ENCODE results near the gene GADL1.

The GADL1 gene, protein sequence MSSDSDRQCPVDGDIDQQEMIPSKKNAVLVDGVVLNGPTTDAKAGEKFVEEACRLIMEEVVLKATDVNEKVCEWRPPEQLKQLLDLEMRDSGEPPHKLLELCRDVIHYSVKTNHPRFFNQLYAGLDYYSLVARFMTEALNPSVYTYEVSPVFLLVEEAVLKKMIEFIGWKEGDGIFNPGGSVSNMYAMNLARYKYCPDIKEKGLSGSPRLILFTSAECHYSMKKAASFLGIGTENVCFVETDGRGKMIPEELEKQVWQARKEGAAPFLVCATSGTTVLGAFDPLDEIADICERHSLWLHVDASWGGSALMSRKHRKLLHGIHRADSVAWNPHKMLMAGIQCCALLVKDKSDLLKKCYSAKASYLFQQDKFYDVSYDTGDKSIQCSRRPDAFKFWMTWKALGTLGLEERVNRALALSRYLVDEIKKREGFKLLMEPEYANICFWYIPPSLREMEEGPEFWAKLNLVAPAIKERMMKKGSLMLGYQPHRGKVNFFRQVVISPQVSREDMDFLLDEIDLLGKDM

DNA sequence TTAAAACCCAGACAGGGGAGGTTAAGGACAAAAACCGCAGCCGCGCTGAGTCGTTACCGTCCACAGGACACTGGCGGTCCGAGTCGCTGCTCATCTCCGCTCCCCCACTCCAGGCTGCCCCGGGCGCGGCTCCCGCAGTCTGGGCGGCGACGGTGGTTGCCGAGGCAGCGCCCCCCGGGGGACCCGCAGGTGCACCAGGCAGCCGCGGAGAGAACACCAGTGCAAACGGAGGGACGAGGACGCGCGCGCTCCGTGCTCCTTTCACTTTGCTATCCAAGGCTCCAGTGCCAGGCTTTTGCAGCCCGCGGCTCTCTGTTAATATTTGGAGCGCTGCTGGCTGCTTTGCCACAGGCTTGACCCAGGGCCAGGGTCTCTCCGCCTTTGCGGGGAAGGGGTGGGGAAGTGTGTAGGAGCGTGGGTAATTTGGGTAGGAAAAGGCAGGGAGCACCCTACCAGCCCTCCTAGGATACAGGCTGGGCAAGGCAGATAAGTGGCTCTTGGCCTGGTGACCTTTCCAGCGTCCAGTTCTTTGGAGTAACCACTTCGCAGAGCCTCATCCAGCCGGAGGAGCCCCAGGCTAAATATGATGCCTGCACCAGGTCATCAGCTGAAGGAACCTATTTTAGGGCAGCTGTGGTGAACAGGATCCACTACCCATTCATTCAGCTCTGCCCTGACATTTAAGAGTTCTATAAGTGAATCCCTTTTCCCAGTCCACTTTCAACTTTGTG is at the start of gene GADL1:
Gene GADL1 (minus strand): TSS at position 141 of the 731 bp plus-strand sequence. CDS start 47 bp downstream, at position 94.
- intact Hi-C loops (cut with DNase I): no loop called here
- DNase-seq: peak in 35 of 42 donors; percentile 7 to 55 (median 22)

DNA sequence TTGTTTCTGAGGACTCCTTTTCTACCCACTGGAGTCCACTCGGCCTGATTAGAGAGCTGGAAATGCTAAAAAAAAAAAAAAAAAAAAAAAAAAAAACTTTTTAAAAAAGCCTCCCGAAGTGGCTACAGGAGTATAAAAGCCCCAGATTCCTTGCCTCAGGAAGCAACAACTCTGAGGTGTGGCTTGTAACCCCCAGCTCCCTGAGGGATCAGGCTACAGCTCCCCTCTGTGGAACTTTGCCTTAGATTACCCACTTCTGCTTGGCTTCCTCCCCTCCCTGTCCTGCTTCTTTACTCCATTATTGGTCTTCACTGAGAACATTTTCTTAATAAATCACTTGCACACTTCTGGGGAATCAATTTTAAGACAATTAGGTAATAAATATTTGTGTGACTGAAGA is 49.7 kb upstream of the GADL1 start:
- DNase-seq: no peak
- intact Hi-C loops (cut with DNase I): no loop called here

DNA sequence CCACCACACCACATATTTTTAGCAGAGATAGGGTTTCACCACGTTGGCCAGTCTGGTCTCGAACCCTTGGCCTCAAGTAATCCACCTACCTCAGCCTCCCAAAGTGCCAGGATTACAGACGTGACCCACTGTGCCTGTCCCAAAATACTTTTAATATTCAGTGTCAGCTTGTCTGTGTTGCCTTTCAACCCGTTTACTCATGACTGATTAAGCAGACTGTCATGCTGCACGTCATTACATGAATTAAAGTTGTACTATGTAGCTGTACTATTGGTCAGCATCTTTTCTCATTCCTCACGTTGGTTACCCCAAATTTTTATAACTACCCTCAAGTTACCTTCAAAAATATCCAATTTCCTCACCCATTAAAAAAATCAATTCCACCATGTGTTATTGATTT is 48.7 kb upstream of the GADL1 start:
- intact Hi-C loops (cut with DNase I): no loop called here
- no peak for DNase-seq

DNA sequence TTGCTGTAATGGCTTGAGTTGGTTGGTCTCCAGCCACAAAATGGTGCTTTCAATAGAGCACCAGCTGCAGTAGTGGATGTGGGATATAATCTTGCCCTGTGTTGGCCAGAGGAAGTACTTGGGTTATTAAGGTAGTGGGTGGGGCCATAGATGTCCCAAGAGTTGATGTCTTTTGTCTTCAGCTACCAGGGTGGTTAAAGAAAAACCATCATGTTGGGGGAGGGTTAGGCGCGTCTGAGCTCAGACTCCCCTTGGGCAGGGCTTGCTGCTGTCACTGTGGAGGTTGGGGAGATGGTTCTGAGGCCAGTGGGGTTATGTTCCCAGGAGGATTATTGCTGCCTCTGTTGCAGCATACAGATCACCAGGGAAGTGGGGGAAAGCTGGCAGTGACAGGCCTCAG is 46.9 kb upstream of the GADL1 start:
- intact Hi-C loops (cut with DNase I): no loop called here
- no peak for DNase-seq

DNA sequence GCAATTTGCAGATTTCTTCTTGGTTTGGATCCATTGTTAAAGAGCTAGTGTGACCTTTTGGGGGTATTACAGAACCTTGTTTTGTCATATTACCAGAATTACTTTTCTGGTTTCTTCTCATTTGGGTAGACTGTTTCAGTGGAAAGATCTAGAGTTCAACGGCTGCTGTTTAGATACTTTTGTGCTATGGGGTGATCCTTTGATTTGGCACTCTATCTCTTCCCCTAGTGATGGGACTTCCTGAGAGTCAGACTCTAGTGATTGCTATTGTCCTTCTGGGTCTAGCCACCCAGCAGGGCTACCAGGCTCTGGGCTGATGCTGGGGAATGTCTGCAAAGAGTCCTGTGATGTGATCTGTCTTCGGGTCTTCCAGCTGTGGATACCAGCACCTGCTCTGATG is 46.3 kb upstream of the GADL1 start:
- no peak for DNase-seq
- intact Hi-C loops (cut with DNase I): no loop called here

DNA sequence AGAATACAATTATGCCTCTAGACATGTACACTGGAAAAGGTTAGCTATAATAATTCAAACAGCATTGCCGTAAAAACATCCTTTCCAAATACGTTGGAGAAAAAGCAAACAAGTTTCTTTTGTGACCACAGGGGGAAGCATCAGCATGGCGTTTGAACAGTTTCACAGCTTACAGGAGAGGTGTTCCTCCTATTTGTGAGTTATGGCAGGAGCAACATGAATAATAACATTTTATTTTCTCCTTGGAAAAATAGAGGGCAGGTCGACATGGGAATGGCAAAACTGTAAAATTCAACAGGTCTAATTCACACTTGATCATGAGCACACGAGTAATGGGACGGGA is 39.7 kb upstream of the GADL1 start:
- no peak for DNase-seq
- intact Hi-C loops (cut with DNase I): no loop called here

DNA sequence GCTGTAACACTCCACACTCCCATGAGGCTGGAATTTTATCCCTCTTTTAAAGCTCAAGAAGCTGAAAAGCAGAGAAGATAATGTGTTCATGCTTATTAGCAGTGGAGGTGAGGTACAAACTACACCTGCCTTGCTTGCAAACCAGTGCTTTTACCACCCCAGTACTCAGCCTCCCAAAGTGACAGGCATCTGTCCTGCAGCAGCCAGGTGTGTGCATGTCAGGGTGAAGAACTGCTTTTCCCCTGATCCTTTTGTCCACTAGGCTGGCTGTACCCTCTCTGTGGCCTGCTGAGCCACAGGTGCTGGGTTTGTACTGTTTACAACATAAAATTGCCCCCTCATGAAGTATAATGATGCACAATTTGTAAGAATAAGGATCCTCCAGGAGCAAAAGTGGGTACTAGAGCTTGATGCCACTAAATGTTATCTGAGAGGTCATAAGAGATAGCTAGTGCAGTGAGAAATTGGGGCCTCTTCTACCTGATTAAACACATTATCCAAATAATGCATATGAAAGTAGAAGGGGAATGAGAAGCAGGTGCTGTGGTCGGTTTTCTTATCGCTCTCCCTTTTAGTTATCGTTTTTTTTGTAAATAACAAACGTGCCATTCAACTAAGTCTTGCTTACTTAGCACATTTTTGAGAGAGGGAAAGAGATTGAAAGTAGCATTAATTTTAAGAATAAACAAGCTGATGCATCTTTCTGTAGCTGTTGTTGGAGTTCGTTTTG is 39.2 kb upstream of the GADL1 start:
- intact Hi-C loops (cut with DNase I): no loop called here
- DNase-seq: no peak

DNA sequence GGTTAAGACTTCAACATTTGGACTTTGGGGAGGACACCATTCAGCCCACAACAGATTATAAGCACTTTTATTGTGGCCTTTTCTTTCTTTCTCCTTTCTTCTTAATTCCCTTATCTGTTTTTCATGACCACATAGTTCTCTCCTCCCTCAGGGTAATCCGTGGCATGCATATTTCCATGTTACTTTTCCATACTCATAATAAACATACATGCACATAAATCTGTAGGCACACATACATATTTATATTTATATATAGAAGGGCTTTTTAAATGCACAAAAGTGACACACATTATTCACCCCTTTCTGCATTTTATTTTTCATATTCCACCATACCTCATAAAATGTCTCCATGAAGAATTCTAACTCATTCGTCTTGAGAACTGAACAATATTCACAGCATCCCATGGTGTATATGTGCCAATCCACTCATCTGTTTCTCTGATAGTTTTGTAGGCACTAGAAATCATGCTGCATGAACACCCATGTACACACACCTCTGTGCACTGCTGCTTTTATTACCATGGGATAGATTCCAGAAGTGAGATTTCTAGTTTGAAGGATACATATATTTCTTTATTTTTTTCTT is 38.1 kb upstream of the GADL1 start:
- DNase-seq: no peak
- intact Hi-C loops (cut with DNase I): no loop called here

DNA sequence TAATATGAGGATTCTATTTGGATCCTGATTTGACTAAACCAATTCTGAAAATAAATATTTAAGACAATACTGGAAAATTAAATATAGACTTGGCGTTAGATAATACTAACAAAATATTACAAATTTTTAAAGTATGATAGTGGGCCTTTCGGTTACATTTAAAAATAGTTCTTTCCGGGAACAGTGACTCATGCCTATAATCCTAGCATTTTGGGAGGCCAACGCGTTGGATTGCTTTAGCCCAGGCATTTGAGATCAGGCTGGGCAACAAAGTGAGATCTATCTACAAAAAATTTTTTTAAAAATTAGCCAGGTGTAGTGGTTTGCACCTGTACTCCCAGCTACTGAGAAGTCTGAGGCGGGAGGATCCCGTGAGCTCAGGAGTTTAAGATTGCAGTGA is 30.3 kb upstream of the GADL1 start:
- intact Hi-C loops (cut with DNase I): no loop called here
- DNase-seq: no peak

DNA sequence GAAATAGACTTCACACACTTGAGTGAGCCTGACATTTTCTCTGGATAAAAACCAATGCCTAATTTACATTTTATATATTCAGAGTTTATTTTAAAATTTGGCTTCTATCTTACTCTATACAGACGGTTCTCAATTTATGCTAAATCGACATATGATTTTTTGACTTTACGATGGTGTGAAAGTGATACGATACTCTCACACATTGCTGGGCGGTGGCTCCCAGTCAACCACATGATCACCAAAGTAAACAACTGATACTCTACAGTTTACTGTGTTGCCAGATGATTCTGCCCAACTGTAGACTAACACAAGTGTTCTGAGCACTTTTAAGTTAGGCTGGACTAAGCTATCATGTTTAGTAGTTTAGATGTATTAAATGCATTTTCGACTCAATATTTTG is 25.1 kb upstream of the GADL1 start:
- intact Hi-C loops (cut with DNase I): no loop called here
- DNase-seq: no peak

DNA sequence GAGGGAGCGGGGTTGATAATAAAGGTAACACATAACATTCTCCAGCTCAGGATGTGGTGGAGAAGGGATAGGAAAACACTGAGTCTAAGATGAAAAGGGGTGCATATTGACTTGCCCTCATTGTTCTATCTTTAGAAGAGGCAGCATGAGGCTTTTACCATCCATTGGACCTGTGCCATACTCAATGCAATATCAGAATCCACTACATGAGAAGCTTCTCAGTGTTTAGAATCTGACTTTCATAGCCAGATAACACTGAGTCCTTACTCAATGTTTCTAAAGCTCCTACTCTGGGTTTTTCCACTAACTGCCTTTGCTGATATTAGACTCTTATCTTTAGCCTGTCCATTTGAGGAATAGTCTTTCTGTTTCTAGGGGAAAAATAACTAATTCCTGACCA is 24.3 kb upstream of the GADL1 start:
- DNase-seq: no peak
- intact Hi-C loops (cut with DNase I): no loop called here

DNA sequence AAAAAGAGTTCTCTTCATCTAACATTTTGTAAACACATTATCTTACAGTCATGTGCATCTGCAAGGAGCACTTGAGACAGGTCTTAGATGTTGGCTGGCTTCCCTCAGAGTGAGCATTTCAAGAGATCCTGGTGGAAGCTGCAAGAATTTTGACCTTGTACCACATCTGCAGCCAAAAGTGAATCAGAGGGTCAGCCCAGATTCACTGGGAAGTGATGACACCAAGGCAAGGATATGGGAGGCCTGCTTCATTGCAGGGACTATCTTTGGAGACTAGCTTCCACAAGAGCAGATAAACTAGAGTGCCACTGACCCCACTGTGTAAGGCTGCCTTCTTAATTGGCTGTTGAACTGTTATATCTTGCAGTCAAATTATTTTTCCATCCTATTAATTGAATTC is 21.3 kb upstream of the GADL1 start:
- no peak for DNase-seq

DNA sequence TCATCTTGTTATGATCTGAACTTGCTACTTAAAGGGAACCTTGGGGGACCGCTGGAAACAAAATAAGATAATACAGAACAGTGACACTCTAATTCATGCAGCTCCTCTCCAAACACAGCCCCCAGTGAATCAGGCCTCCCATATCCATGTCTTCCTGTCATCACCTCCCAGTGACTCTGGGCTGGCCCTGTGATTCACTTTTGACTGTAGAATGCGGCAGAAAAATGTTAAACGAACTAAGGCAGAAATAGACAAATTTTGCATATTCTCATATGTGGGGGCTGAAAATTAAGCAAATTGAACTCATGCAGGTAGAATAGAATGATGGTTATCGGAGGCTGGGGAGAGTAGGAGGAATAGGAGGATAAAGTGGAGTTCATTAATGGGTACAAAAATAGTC is 20.2 kb upstream of the GADL1 start:
- intact Hi-C loops (cut with DNase I): no loop called here
- DNase-seq: peak in 31 of 42 donors; percentile 7 to 72 (median 30)

More for the DNA sequence above, 21.3 kb upstream of the GADL1 start:
- intact Hi-C loops (cut with DNase I): no loop called here

DNA sequence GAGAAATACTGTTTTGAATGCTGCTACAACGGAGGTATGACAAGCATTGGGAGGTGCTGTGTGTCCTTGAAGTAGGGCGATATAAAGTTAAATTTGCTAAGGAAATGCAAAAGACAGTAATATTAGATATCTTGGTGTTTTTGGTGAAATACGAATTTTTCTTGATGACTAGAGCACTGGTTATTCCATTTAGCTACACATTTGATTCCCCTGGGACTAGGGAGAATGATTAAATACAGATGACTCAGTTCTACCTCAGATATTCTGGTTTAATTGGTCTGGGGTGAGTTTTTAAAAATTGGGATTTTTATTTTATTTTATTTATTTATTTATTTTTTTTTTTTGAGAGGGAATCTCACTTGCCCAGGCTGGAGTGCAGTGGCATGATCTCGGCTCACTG is 18.7 kb upstream of the GADL1 start:
- intact Hi-C loops (cut with DNase I): no loop called here
- DNase-seq: no peak

DNA sequence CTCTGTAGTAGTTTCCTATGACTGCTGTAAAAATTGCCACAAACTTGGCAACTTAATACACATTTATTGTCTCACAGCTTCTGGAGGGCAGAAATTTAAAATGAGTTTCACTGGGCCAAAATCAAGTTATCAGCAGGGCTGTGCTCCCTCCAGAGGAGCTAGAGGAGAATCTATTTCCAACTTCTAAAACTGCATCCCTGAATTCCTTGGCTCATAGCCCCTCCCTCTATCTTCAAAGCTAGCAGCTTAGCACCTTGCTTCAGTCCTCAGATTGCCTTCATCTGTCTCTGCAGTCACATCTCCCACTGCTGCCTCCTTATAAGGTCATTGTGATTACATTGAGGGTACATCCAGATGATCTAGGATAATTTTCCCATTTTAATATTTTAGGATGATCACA is 17.8 kb upstream of the GADL1 start:
- intact Hi-C loops (cut with DNase I): no loop called here
- DNase-seq: no peak

DNA sequence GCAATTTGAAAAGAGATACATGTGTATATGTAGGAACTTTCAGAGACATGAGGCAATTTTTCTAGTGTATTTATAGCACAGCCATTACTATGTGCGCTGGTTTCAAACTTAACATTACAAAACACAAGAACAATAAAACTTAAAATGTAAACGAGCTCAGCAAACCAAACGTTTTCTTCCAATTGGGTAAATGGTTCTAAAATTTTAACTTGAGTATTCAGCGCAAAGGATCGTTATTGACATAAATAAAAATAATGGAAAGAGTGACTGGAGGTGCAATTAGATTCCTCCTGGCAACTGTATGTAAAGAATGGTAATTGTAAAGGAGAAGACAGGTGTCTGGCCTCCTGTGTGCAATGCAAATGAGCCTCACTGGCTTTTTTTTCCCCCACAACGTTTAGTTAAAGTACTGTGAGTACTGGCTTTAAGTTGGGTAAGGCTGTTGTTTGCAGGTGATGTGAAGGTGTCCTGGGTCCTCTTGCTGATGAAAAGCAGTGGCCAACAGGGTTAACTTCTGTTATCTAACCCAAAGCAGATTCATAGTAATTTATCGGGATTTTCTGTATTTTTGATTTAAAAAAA is 14.1 kb upstream of the GADL1 start:
- DNase-seq: no peak
- intact Hi-C loops (cut with DNase I): no loop called here

DNA sequence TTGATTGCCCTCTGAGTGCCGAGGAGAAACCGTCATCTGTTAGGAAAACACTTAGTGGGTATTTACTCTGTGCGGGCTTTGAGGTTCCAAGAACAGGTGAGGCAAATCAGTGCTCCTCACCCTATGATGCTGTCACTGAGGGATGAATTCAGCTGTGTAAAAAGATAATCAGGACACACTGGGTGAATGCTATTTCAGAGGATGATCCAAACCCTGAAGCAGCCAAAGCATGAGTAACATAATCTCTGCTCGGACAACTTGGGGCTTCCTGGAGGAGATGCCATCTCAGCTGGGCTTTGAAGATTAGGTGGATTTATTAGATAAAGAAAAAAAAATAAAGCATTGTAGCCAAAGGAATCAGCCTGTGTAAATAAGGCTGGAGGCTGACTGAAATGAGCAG is 10.5 kb upstream of the GADL1 start:
- DNase-seq: no peak
- intact Hi-C loops (cut with DNase I): no loop called here

DNA sequence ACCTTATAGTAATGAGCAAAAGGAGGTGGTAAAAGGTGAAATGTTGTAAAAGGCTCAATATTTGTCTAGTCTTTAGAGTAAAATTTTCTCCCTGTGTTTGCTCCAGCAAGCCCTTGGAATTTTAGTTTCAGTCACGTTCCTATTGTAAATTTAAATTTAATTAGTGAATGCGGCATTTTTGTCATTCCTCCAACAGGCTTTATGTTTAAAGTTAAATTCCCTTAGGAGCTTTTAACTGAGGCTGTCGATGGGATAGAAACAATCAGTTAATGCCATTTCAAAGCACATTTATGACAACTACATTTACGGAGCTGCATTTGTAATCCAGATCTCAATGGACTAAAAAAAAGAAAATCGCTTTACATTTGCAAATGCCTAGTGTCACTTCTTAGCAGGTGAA is 868 bp upstream of the GADL1 start:
- DNase-seq: no peak
- intact Hi-C loops (cut with DNase I): no loop called here

DNA sequence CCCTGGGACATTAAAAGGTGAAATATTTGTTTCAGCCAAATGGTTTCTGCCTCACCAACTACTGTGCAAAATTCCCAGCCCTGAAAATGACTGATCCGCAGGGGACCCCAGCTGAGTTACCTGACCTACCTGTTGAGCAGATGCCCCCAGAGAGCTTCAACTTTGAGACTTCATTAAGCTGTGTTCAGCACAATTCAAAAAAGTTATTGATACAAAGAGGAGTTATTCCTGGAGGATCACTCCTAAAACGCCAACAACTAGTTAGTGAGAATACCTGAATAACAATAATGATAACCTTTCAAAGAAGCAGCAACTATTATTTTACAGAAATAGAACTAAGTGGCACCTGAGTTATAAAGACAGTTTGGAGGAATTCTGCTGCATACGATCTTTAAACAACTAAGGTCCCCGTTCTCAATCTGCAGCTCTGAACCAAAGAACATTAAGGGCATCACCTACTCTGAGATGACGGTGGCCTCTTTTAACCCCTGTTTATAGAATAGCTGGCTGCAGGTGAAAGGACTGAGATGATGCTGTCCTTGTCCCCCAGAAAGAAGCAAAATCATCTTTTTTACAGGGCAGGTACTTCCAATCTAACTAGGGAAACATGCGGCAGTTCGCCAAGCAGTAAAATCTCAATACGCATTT is 659 bp downstream of the GADL1 start:
- no peak for DNase-seq
- intact Hi-C loops (cut with DNase I): no loop called here
